NCI-H345 treated with DMSO at 0.1 percent for 48 hours (cell line): ENCODE measurements around the gene IL20.

ENCODE experiments used
- DNase-seq: peaks from one replicate; lab custom pipeline; 2025; ENCODE audit not compliant: unreplicated experiment; lab: John Stamatoyannopoulos, UW

IL20 gene

GRCh38 chr1:206900149-206900548 is 34.7 kb downstream of the IL20 start:
- no peak for DNase-seq

- no peak for DNase-seq
Measured at GRCh38 chr1:206901944-206902343, 36.5 kb downstream of the IL20 start.

- no peak for DNase-seq
Measured at GRCh38 chr1:206902702-206903101, 37.3 kb downstream of the IL20 start.

GRCh38 chr1:206903687-206904086 is 38.3 kb downstream of the IL20 start:
- DNase-seq = no peak

- no peak for DNase-seq
Measured at GRCh38 chr1:206904423-206905142, 39.2 kb downstream of the IL20 start.

GRCh38 chr1:206905295-206906164 is 40.1 kb downstream of the IL20 start:
- no peak for DNase-seq

GRCh38 chr1:206907304-206907991 is 42.0 kb downstream of the IL20 start:
- no peak for DNase-seq

- DNase-seq = no peak
Measured at GRCh38 chr1:206908038-206908437, 42.6 kb downstream of the IL20 start.

- peak; percentile 50 for DNase-seq
Measured at GRCh38 chr1:206909161-206909882, 43.9 kb downstream of the IL20 start.

- peak; percentile 22 for DNase-seq
Measured at GRCh38 chr1:206909883-206910318, 44.5 kb downstream of the IL20 start.

GRCh38 chr1:206911064-206911663 is 45.7 kb downstream of the IL20 start:
- peak; percentile 47 for DNase-seq

GRCh38 chr1:206912445-206913095 is 47.1 kb downstream of the IL20 start:
- peak; percentile 81 for DNase-seq

- DNase-seq = no peak
Measured at GRCh38 chr1:206913766-206914537, 48.5 kb downstream of the IL20 start.

GRCh38 chr1:206915030-206915735 is 49.8 kb downstream of the IL20 start:
- DNase-seq = no peak

GRCh38 chr1:206916000-206916709 is 50.7 kb downstream of the IL20 start:
- no peak for DNase-seq

GRCh38 chr1:206918076-206918475 is 52.7 kb downstream of the IL20 start:
- DNase-seq = no peak
